ENCODE results near the gene AK8.

Gene AK8

DNA sequence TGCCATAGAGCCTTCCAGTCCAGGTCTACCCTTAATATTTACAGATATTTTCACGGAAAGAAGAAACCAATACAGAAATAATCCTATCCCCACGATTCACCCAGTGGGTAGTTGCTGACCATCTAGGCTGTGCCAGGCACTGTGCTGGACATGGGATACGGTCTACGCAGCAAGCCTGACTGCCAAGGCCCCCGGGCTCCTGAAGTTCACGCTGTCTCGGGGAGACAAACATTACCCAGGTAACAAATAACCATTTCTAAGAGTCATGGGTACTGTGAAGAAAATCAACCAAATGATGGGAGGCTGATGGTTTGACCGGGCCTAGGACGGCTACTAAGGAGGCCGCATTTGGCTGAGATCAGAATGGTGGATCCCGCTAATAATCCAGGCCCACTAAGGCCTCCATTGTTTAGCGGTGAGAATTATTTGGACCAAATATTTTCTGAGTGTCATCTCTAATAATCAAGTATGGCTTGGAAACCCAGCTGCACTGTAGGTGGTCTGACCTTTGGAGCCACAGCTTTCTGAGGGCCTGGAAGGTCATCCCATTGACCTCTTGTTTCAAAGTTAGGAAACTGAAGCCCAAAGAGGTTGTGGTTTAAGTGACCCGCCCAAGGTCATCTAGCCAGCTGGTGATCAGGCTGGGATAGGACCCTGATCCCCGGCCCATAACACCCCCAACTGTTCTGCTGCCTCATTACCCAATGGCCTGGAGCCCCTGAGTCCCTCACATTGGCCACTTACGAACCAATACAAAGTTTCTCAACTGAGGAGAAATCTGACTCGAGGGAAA lies 82.4 kb downstream of the AK8 start:
- DNase-seq (ENCODE audit: low read depth in 2 of 2), result no peak
- H3K4me3 ChIP-seq (replicated peaks in 1 of 2; ENCODE audit: low read depth in 2 of 2, low read length in 2 of 2), result no peak overlapping the region
- TF ChIP-seq, protein P1, sequence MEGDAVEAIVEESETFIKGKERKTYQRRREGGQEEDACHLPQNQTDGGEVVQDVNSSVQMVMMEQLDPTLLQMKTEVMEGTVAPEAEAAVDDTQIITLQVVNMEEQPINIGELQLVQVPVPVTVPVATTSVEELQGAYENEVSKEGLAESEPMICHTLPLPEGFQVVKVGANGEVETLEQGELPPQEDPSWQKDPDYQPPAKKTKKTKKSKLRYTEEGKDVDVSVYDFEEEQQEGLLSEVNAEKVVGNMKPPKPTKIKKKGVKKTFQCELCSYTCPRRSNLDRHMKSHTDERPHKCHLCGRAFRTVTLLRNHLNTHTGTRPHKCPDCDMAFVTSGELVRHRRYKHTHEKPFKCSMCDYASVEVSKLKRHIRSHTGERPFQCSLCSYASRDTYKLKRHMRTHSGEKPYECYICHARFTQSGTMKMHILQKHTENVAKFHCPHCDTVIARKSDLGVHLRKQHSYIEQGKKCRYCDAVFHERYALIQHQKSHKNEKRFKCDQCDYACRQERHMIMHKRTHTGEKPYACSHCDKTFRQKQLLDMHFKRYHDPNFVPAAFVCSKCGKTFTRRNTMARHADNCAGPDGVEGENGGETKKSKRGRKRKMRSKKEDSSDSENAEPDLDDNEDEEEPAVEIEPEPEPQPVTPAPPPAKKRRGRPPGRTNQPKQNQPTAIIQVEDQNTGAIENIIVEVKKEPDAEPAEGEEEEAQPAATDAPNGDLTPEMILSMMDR (IDR thresholded peaks at IDR 0.05; ENCODE audit: low read depth, low read length), result no peak

DNA sequence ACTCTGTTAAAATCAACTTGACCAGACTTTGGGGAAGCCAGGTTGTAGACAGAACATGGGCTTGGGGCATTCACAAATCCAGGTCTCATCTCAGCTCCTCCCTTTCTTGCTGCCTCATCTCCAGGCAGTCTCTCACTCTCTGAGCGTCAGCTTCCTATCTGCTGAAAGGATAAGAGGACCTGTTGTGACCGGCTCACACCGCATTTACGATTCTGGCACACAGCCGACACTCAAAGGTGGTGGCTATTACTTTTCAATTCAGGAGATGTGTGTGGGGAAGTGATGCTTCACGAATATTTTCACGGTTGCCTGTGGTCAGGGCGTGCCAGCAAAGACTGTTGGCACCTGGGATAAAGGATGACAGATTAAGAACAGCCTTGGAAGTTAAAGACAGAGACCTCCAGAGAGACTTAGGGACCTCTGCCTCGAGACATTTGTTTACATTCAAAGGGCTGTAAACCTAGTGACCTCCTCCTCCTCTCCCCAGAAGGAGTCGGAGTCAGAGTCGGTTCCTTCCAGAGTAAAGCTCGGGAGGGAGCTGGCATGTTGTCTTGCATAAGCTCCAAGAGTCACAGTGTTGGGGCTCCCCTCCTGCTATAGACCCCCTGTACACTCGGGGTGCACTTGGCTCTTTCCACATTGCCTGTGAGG lies 83.2 kb downstream of the AK8 start:
- DNase-seq (ENCODE audit: low read depth in 2 of 2), result no peak
- no peak overlapping the region for H3K4me3 ChIP-seq (replicated peaks in 1 of 2; ENCODE audit: low read depth in 2 of 2, low read length in 2 of 2)
- TF ChIP-seq, protein P1 (IDR thresholded peaks at IDR 0.05; ENCODE audit: low read depth, low read length), result no peak

DNA sequence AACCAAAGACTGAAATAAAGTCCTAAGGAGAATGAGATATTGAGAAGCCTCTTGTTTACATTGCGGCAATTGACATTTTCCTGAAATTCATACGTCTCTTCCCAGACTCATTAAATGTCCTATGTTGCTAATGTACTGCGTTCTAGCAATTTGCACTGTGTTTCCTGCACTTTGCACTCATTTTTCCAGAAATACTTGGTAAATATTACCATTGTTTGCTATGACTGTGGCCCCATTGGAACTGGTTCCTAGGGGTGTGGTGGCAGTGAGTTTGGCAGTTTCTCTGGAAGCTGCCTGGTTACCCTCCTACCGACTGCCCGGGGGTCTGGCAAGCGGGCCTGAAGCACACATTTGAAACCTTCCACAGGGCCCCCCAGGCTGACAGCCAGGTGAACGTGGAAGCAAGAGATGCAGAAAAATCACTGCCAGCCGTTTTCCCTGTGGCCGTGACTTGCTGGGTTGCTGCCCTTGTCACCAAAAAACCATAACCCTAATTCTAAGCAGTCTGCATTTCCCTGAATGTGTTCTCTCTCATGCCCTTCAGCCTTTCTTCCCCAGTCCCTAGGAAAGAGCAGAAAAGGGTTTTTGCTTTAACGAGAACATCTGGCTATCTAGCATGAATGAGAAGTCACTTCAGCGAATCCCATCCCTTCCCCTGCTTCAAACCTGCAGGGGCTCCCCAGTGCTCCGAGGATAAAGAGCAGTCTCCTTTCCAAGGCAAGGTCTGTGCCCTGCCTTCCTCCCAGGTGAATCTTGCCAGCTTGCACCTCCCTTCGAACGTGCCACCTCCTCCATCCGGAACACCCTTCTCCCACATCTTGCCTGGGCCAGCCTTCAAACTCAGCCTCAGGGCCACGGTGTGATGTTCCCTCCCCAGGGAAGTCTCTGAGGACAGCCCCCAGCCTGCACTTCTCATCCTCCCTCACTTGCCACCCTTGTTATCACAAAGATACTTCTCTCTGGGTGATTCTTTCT lies 84.2 kb downstream of the AK8 start:
- no peak for DNase-seq (ENCODE audit: low read depth in 2 of 2)

DNA sequence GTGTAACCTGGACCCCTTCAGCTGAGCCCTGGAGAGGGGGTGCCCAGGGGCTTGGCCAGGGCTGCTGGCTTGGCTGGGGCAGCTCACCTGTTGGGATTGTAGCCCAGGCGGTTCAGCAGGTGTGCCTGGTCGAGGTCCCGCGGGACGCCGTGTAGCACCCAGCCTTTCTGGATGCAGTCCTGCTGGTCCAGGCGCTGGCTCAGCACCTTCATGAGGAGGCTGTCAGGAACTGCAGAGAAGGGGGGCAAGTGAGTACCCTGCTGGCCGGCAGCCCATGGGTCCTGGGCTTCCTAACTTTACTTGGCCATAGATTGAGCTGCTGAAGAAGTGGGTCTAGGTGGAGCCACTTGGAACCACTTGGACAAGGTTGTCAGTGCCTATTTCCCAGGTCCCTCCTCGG lies 85.5 kb downstream of the AK8 start:
- DNase-seq (ENCODE audit: low read depth in 2 of 2), result no peak
- TF ChIP-seq, protein P1 (IDR thresholded peaks at IDR 0.05; ENCODE audit: low read depth, low read length), result no peak
- no peak overlapping the region for H3K4me3 ChIP-seq (replicated peaks in 1 of 2; ENCODE audit: low read depth in 2 of 2, low read length in 2 of 2)

More for the DNA sequence above, 84.2 kb downstream of the AK8 start:
- H3K4me3 ChIP-seq (replicated peaks in 1 of 2; ENCODE audit: low read depth in 2 of 2, low read length in 2 of 2), result no peak overlapping the region
- TF ChIP-seq, protein P1 (IDR thresholded peaks at IDR 0.05; ENCODE audit: low read depth, low read length), result no peak

DNA sequence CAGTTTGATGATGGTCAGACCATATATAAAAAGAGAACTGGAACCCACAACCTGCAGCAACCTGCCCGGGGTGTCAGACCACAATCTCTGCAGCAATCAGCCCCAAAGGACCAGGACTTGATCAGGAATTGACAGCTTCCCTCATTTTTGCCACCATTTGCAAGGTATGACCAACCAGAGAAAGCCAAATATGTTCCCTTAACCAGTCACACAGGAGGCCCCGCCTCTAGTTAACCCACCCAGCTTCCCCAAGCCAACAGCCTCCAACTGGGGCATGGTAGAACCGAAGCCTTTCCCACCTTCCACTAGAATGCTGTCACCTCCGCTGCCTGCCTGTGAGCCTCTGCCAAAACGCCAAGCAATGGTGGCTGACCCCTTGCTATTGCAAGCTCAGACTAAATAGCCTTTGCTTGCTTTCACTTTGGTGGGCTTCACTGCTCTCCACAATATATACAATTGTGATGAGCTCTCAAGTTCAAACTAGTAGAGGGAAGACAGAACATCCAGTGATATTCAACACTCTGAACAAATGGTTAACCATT lies 86.3 kb downstream of the AK8 start:
- TF ChIP-seq, protein P1 (IDR thresholded peaks at IDR 0.05; ENCODE audit: low read depth, low read length), result no peak
- DNase-seq (ENCODE audit: low read depth in 2 of 2), result no peak
- H3K4me3 ChIP-seq (replicated peaks in 1 of 2; ENCODE audit: low read depth in 2 of 2, low read length in 2 of 2), result no peak overlapping the region

DNA sequence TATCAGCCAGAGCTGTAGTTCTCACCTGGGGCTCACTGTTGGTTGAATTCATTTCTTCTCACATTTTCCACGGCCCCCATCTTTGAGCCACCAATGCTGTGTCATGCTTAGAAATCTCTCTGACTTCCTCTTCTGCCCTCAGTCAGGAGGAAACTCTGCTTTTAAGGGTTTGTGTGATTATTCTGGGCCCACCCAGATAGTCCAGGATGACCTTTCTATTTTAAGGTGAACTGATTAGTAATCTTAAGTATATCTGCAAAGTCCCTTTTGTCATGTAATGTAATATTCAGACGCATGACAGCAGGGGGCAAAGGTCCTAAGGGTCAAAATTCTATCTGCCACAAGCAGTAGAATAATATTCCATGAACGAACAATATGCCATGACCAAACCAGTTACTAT lies 88.4 kb downstream of the AK8 start:
- no peak overlapping the region for H3K4me3 ChIP-seq (replicated peaks in 1 of 2; ENCODE audit: low read depth in 2 of 2, low read length in 2 of 2)
- TF ChIP-seq, protein P1 (IDR thresholded peaks at IDR 0.05; ENCODE audit: low read depth, low read length), result no peak
- DNase-seq (ENCODE audit: low read depth in 2 of 2), result no peak
